Subcutaneous adipose tissue (tissue), 4 donors: ENCODE measurements around the gene ZMAT5. TPM values are rescaled to one million over a fixed set of nuclear protein-coding genes. Genes with fewer than 3 reads are reported as not detected.

Experiments used
- total RNA-seq, 4 donors: library from RNA; depleted of rRNA; stranded (reverse); fragments of >200 nt; gene quantifications; one replicate each; pipeline ENCODE4 v1.1.0, GENCODE V29; 2016
- TF ChIP-seq, protein P1 (sequence below): fragments of 450-650 bp; IDR thresholded peaks from one replicate; pipeline ENCODE4 v1.5.1; 2016; ENCODE audit warnings: low read depth, mild to moderate bottlenecking, control low read depth, antibody characterized with exemption, moderate library complexity

Gene ZMAT5
- total RNA-seq, 4 donors from 2014 or later = 12.1 to 23.8 (median 17.0) TPM

- TF ChIP-seq, protein P1, sequence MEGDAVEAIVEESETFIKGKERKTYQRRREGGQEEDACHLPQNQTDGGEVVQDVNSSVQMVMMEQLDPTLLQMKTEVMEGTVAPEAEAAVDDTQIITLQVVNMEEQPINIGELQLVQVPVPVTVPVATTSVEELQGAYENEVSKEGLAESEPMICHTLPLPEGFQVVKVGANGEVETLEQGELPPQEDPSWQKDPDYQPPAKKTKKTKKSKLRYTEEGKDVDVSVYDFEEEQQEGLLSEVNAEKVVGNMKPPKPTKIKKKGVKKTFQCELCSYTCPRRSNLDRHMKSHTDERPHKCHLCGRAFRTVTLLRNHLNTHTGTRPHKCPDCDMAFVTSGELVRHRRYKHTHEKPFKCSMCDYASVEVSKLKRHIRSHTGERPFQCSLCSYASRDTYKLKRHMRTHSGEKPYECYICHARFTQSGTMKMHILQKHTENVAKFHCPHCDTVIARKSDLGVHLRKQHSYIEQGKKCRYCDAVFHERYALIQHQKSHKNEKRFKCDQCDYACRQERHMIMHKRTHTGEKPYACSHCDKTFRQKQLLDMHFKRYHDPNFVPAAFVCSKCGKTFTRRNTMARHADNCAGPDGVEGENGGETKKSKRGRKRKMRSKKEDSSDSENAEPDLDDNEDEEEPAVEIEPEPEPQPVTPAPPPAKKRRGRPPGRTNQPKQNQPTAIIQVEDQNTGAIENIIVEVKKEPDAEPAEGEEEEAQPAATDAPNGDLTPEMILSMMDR = no peak
These were observed 45.9 kb downstream of the ZMAT5 start for GRCh38 chr22:29720811-29721323.

GRCh38 chr22:29719899-29720645, 46.7 kb downstream of the ZMAT5 start, which contains the start of gene CABP7:
TSS of gene CABP7 (plus strand) at chr22:29720003. CDS start at chr22:29720425, 422 bp downstream.
- TF ChIP-seq, protein P1 = no peak

GRCh38 chr22:29718949-29719898, 47.6 kb downstream of the ZMAT5 start:
- TF ChIP-seq, protein P1 = no peak

DNA sequence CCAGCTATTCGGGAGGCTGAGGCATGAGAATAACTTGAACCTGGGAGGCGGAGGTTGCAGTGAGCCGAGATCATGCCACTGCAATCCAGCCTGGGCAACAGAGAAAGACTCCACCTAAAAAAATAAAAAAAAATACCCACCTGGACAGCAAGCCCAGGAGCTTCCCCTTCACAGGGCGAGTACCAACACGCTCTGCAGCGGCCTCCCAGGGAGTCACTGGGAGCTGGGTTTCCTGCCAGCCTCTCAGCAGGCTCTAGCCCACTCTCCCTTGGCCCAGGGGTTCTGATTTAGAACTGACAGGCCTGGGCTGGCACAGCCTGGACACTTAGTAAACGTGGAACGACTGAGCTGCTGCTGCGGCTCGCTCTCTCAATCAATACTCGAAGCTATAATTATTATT, 49.0 kb downstream of the ZMAT5 start:
- TF ChIP-seq, protein P1 = no peak

GRCh38 chr22:29716814-29717545, 49.8 kb downstream of the ZMAT5 start:
- TF ChIP-seq, protein P1 = no peak

DNA sequence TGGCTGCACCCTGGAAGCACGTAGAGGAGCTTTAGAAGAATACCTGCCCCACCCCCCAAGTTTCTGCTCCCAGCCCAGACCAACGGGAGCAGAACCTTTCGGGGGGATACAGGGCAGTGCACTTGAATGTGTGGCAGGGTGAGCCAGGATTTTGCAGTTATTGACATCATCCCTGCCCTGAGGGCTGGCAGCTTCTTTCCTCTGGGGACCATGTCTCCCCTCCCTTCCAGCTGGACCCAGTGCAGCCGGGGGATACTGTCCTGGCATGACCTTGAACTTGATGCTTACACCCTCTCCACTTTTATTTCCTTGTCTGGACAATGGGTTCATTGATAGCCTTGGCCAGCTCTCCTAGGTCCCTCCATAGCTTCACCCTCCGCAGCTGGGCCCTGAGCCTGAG, 51.1 kb downstream of the ZMAT5 start:
- TF ChIP-seq, protein P1 = no peak
